ENCODE measurements around the gene SLC2A9. TPM values are rescaled to one million over a fixed set of nuclear protein-coding genes. Genes with fewer than 3 reads are reported as not detected.

SLC2A9 gene
- total RNA-seq, 2 experiments from 2014 or later: not detected

- H3K27ac ChIP-seq (ENCODE audit: low read depth, low read length, poor library complexity, severe bottlenecking): no peak overlapping the region
- no TSS peak for BruUV-seq (replicated peaks)
- H3K4me2 ChIP-seq (ENCODE audit: low read length): no peak overlapping the region
- peaks cover 7% of the 10 kb centered on the region for H3K4me1 ChIP-seq (ENCODE audit: insufficient read depth, low read length, poor library complexity, severe bottlenecking)
- H3K4me3 ChIP-seq (ENCODE audit: low read depth, low read length, poor library complexity, severe bottlenecking): no peak overlapping the region
- intact Hi-C loops (cut with micrococcal nuclease; ENCODE audit: unreplicated experiment): no loop called here
- no peaks in the 10 kb centered on the region for H3K36me3 ChIP-seq (ENCODE audit: insufficient read depth, low read length)
- POLR2A ChIA-PET: no interaction called here
- TF ChIP-seq CTCF (conservative IDR thresholded peaks at IDR 0.05; ENCODE audit: low read length) (no peak), EZH2phosphoT487 (IDR thresholded peaks at IDR 0.05; ENCODE audit: borderline replicate concordance, low read depth, low read length) (no peak)
- no peaks in the 10 kb centered on the region for H4K20me1 ChIP-seq (ENCODE audit: insufficient read depth, low read length)
- DNase-seq (ENCODE audit: low spot score): no peak
- CTCF ChIA-PET (ENCODE audit: unreplicated experiment): interaction anchor here (0.6 kb wide), 1 partner anchor 16 kb away, joined by 3 read pairs; no protein-coding TSS in a partner anchor
- peaks cover 13% of the 10 kb centered on the region; the same call in 1 of the 2 replicates for H3K9me3 ChIP-seq (ENCODE audit: low read length)
- no peak overlapping the region for H2AFZ ChIP-seq (ENCODE audit: low read length)
- no peaks in the 10 kb centered on the region for H3K9me2 ChIP-seq (ENCODE audit: insufficient read depth, low read length)
- H3K79me2 ChIP-seq (ENCODE audit: insufficient read depth, low read depth, low read length): no peaks in the 10 kb centered on the region
These were observed 19.0 kb upstream of the SLC2A9 start for GRCh38 chr4:10040049-10040892.

- BruUV-seq (replicated peaks): no TSS peak
- ChIA-PET POLR2A (no interaction called here), CTCF (ENCODE audit: unreplicated experiment) (no interaction called here)
- Histone ChIP-seq H3K27ac (ENCODE audit: low read depth, low read length, poor library complexity, severe bottlenecking) (no peak overlapping the region), H3K36me3 (ENCODE audit: insufficient read depth, low read length) (no peaks in the 10 kb centered on the region), H4K20me1 (ENCODE audit: insufficient read depth, low read length) (no peaks in the 10 kb centered on the region), H2AFZ (ENCODE audit: low read length) (no peak overlapping the region), H3K79me2 (ENCODE audit: insufficient read depth, low read depth, low read length) (no peaks in the 10 kb centered on the region), H3K4me2 (ENCODE audit: low read length) (no peak overlapping the region), H3K9me3 (ENCODE audit: low read length) (no peaks in the 10 kb centered on the region), H3K9me2 (ENCODE audit: insufficient read depth, low read length) (no peaks in the 10 kb centered on the region), H3K4me3 (ENCODE audit: low read depth, low read length, poor library complexity, severe bottlenecking) (no peak overlapping the region), H3K4me1 (ENCODE audit: insufficient read depth, low read length, poor library complexity, severe bottlenecking) (no peaks in the 10 kb centered on the region)
- TF ChIP-seq CTCF (conservative IDR thresholded peaks at IDR 0.05; ENCODE audit: low read length): no peak
- no peak for TF ChIP-seq EZH2phosphoT487 (IDR thresholded peaks at IDR 0.05; ENCODE audit: borderline replicate concordance, low read depth, low read length)
- no peak for DNase-seq (ENCODE audit: low spot score)
- intact Hi-C loops (cut with micrococcal nuclease; ENCODE audit: unreplicated experiment): no loop called here
These were observed 15.6 kb upstream of the SLC2A9 start for GRCh38 chr4:10036807-10037342.

GRCh38 chr4:10035130-10035529 is 13.8 kb upstream of the SLC2A9 start:
- no peaks in the 10 kb centered on the region for H3K9me2 ChIP-seq (ENCODE audit: insufficient read depth, low read length)
- no peaks in the 10 kb centered on the region for H3K9me3 ChIP-seq (ENCODE audit: low read length)
- H3K4me3 ChIP-seq (ENCODE audit: low read depth, low read length, poor library complexity, severe bottlenecking): no peak overlapping the region
- H3K27ac ChIP-seq (ENCODE audit: low read depth, low read length, poor library complexity, severe bottlenecking): no peak overlapping the region
- no peaks in the 10 kb centered on the region for H4K20me1 ChIP-seq (ENCODE audit: insufficient read depth, low read length)
- H3K4me2 ChIP-seq (ENCODE audit: low read length): no peak overlapping the region
- no peaks in the 10 kb centered on the region for H3K36me3 ChIP-seq (ENCODE audit: insufficient read depth, low read length)
- BruUV-seq (replicated peaks): no TSS peak
- no peak for TF ChIP-seq CTCF (conservative IDR thresholded peaks at IDR 0.05; ENCODE audit: low read length)
- no peak for TF ChIP-seq EZH2phosphoT487 (IDR thresholded peaks at IDR 0.05; ENCODE audit: borderline replicate concordance, low read depth, low read length)
- H2AFZ ChIP-seq (ENCODE audit: low read length): no peak overlapping the region
- no peaks in the 10 kb centered on the region for H3K4me1 ChIP-seq (ENCODE audit: insufficient read depth, low read length, poor library complexity, severe bottlenecking)
- ChIA-PET POLR2A (interaction anchor here (1.2 kb wide), 1 partner anchor 14 kb away, joined by 3 read pairs; no protein-coding TSS in a partner anchor), CTCF (ENCODE audit: unreplicated experiment) (no interaction called here)
- no peak for DNase-seq (ENCODE audit: low spot score)
- no peaks in the 10 kb centered on the region for H3K79me2 ChIP-seq (ENCODE audit: insufficient read depth, low read depth, low read length)
- intact Hi-C loops (cut with micrococcal nuclease; ENCODE audit: unreplicated experiment): no loop called here

Data from OCI-LY7 (cell line).